ENCODE results near the gene TSPAN1.
"Not testable (repeated sequence)": the region's sequence is repeated elsewhere in the genome, so short reads cannot be mapped to it uniquely, and the experiment has no call there.

The TSPAN1 gene

DNA sequence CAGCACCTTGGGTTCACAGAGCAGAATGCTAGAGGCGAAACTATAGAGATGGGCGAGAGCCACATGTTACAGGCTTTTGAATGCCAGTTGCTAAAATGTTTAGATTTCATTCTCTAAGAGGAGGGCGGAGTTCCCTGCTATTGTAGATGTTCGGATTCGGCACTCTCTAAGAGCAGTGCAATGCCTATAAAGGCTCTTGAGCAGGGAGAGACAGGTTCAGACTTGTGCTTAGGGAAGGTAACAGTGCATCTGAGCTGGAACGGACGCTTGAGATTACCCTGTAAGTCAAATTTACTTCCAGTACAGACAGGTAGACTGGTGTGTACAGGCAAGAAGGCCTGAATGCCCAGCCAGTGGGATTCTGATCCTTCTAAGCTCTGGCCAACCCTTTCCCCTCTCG lies 43.6 kb downstream of the TSPAN1 start:
- DNase-seq (ENCODE audit: low read depth in 2 of 2), result no peak

DNA sequence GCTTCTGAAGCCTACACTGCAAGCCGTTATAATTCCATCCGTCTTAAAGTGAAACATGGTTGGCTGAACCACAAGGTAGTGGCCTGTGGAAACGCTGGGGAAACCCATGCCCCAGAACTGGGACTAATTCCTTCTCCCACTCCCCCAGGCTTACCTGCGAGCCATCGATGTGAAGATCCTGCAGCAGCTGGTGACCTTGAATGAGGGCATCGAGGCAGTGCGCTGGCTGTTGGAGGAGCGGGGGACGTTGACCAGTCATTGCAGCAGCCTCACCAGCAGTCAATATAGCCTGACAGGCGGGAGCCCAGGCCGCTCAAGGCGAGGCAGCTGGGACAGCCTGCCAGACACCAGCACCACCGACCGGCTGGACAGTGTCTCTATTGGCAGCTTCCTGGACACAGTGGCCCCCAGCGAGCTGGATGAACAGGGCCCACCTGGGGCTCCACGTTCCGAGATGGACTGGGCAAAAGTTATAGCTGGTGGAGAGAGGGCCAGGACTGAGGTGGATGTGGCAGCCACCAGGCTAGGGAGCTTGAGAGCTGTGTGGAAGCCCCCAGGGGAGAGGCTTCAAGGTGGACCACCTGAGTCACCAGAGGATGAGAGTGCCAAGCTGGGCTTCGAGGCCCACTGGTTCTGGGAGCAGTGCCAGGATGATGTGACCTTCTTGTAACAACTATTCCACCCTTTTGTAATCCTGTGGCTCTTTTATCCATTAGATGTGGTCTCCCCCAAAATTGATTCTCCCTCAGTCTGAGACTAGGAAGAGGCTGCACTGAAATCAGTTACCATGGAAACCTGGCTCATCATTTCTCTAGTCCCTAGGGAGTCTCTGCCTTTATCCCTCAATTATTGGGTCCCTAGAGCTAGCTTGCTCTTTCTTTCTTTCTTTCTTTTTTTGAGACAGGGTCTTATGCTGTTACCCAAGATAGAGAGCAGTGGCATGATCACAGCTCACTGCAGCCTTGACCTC lies 44.9 kb downstream of the TSPAN1 start:
- no peak for DNase-seq (ENCODE audit: low read depth in 2 of 2)

DNA sequence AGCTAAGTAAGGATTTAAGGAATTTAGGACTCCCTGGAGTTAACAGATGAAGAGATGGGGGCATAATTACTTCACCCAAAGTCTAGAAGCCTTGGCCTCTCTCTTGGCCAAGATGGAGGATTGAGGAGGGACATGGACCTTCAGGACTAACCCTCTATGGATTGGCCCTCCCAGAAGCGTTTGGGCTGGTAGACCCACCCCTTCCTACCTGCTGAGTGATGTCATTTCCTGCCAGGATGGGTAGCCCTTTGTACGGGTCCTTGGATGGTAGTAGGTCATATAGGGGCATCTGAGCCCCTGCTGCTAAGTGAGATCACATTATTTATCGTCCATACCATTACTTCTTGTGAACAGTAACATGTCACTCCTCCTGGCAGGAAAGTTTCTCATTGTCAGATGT lies 45.9 kb downstream of the TSPAN1 start:
- no peak for DNase-seq (ENCODE audit: low read depth in 2 of 2)

DNA sequence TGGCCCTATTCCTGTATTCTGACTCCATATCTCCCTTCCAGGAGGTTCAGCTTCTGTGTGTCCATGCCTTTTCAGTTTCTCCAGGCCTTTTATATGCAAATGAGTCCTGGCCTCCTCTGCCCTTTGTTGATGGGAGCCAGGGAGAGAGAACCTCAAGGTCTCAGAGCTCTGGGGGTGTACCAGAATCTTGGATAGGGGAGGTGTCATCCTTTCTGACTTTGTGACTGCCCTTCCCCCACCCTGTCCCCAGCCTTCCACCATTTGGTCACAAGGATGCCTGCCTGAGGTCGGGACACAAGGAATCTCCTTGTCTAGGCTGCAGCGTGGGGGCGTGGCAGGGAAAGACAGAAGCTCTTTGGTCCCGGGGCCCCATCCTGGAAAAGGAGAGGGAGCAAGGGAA lies 46.9 kb downstream of the TSPAN1 start:
- DNase-seq (ENCODE audit: low read depth in 2 of 2), result no peak

DNA sequence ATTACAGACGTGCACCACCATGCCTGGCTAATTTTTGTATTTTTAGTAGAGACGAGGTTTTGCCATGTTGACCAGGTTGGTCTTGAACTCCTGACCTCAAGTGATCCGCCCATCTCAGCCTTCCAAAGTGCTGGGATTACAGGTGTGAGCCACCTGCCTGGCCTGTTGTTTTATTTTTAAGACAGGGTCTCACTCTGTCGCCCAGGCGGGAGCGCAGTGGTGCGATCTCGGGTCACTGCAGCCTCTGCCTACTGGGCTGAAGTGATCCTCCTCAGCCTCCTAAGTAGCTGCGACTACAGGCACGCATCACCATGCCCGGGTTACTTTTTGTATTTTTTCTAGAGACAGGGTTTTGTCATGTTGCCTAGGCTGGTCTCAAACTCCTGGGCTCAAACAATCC lies 48.2 kb downstream of the TSPAN1 start:
- not testable (repeated sequence) for DNase-seq (ENCODE audit: low read depth in 2 of 2)

DNA sequence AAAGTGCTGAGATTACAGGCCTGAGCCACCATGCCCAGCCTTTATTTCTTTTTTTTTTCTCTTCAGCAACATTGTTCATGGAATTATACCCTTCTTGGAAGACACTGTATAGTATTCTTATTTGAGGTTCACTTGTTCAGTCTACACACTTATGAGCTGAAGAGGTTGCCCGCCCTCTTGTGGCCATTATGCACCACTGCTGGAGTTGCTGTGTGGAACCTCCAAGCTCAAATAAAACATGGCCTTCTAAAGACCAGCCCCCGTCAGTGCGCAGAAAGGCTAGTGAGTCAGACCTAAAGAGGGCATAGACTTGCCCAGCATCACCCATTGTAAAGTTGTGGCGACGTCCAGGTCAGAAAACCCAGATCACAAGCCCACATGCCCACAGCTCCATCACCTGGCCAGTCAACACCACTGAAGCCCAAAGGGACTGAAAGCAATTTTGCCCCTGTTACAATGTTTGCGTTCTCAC lies 48.6 kb downstream of the TSPAN1 start:
- peak in 1 of 2 donors; percentile 31 for DNase-seq (ENCODE audit: low read depth in 2 of 2)

DNA sequence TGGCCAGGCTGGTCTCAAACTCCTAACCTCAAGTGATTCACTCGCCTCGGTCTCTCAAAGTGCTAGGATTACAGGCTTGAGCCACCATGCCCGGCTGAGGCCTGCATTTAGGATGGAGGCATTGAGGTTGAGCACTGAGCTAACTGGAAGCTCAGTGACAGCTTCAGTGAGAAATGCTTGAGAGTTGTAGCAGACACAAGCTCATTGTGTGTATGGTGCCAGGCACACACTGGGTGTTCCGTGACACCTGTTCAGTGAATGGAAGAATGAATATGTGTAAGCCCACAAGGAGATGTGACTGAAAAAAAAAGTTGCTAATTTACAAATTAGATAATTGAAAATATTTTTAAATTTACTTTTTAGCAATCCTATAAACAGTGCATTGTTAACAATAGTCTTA lies 50.1 kb downstream of the TSPAN1 start:
- DNase-seq (ENCODE audit: low read depth in 2 of 2), result no peak

DNA sequence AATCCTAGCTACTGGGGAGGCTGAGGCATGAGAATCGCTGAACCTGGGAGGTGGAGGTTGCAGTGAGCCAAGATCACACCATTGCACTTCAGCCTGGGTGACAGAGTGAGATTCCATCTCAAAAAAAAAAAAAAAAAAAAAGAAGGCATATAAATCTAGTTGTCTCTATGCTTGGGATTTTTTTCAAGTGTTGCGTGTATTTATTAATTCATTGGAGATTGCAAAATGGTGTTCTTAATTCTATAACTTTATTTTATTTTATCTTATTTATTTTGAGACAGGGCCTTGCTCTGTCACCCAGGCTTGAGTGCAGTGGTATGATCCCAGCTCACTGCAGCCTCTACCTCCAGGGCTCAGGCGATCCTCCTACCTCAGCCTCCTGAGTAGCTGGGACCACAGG lies 56.3 kb downstream of the TSPAN1 start:
- DNase-seq (ENCODE audit: low read depth in 2 of 2), result not testable (repeated sequence)
